ENCODE data around the gene NYNRIN.

- TF ChIP-seq CTCF (IDR thresholded peaks at IDR 0.05) (no peak), POLR2A (IDR thresholded peaks at IDR 0.05) (no peak), EP300 (IDR thresholded peaks at IDR 0.05) (no peak)
These were observed 13.3 kb upstream of the NYNRIN start for GRCh38 chr14:24385524-24385923.

All from ovary (tissue), 3 donors.